GM12892 (cell line): ENCODE results near the gene SLC41A3.
A peak's percentile ranks its signal among the peaks of the same experiment; 100 is the strongest.
"Not testable (repeated sequence)": the region's sequence is repeated elsewhere in the genome, so short reads cannot be mapped to it uniquely, and the experiment has no call there.

ENCODE experiments used
- DNase-seq: peaks from one replicate; pipeline ENCODE4 v3.0.0; 2011; ENCODE audit not compliant: insufficient read length
- FAIRE-seq: peaks from 2 replicates; lab custom pipeline; 2011; peaks lifted over from hg19 to GRCh38; lab: Jason Lieb, UNC
- POLR2A ChIP-seq: IDR thresholded peaks from 2 replicates; pipeline ENCODE4 v1.6.1; 2011; ENCODE audit warnings: low read depth, low read length, control low read depth
- POLR2AphosphoS5 ChIP-seq: IDR thresholded peaks from 2 replicates; pipeline ENCODE4 v1.6.1; 2011; ENCODE audit warnings: low read depth, low read length, control low read depth
- TAF1 ChIP-seq: IDR thresholded peaks from 2 replicates; pipeline ENCODE4 v1.6.1; 2011; ENCODE audit warnings: low read depth, mild to moderate bottlenecking, control low read depth, low read length, borderline replicate concordance

The SLC41A3 gene

GRCh38 chr3:126053949-126054569, 29.9 kb downstream of the SLC41A3 start:
- DNase-seq = no peak

GRCh38 chr3:126053513-126053912, 30.4 kb downstream of the SLC41A3 start:
- FAIRE-seq (no peak), DNase-seq (no peak)
- TF ChIP-seq POLR2A (no peak), TAF1 (no peak)

More at GRCh38 chr3:126053949-126054569, 29.9 kb downstream of the SLC41A3 start:
- no peak for FAIRE-seq
- TF ChIP-seq TAF1 (no peak), POLR2AphosphoS5 (no peak), POLR2A (no peak)

GRCh38 chr3:126052196-126053058, 31.5 kb downstream of the SLC41A3 start:
- DNase-seq = no peak
- FAIRE-seq = peak; percentile 73
- TF ChIP-seq POLR2AphosphoS5 = no peak
- TF ChIP-seq POLR2A = no peak
- TF ChIP-seq TAF1 = no peak

GRCh38 chr3:126051741-126052140, 32.2 kb downstream of the SLC41A3 start:
- no peak for FAIRE-seq
- DNase-seq = no peak
- TF ChIP-seq POLR2A = no peak
- no peak for TF ChIP-seq TAF1
- no peak for TF ChIP-seq POLR2AphosphoS5

GRCh38 chr3:126051234-126051633, 32.7 kb downstream of the SLC41A3 start:
- DNase-seq (no peak), FAIRE-seq (no peak)
- TF ChIP-seq TAF1 = no peak
- no peak for TF ChIP-seq POLR2A
- TF ChIP-seq POLR2AphosphoS5 = no peak

- no peak for TF ChIP-seq TAF1
- no peak for TF ChIP-seq POLR2AphosphoS5
- TF ChIP-seq POLR2A = no peak
- DNase-seq = no peak
- no peak for FAIRE-seq
Observed at GRCh38 chr3:126050626-126051025, 33.3 kb downstream of the SLC41A3 start.

DNA sequence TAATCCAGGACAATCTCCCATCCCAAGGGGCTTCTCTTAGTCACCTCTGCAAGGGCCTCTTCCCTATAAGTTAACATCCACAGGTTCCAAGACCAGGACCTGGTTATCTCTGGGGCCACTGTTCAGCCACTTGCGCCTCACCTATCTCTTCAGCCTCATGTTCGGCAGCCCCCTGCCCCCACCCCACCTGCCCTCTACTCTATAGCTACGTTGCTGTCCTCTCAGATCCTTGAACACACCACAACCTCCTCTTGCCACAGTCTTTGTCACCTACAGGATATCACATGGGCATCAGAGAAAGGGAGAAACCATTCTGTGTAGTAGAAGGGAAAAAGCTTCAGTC, 33.9 kb downstream of the SLC41A3 start:
- TF ChIP-seq TAF1 (no peak), POLR2AphosphoS5 (no peak), POLR2A (no peak)
- DNase-seq = no peak
- no peak for FAIRE-seq

DNA sequence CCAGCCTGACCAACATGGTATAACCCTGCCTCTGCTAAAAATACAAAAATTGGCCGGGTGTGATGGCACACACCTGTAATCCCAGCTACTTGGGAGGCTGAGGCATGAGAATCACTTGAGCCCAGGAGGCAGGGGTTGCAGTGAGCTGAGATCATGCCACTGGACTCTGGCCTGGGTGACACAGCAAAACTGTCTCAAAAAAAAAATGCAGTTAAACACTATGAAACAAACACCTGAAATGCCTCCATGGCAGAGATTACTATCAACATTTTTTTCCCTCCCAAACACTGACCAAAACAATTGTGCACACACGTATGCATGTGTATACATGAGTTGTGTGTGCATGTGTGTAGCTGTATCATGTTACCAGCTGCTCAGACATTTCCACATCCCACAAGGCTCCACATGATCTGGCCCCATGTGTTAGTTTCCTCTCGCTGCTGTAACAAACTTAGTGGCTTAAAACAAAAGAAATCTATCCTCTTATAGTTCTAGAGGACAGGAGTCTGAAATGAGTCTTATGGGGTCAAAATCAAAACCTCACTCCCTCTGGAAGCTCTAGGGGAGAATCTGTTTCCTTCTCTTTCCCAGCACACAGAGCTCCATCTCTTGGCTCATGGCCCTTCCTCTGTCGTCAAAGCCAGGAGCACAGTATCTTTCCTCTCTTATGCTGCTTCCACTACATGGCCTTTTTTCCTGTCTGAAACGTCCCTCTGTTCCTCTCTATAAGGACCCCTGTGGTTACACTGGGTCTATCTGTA, 34.5 kb downstream of the SLC41A3 start:
- DNase-seq (no peak), FAIRE-seq (no peak)
- TF ChIP-seq POLR2A (no peak), TAF1 (no peak), POLR2AphosphoS5 (no peak)

- DNase-seq (no peak), FAIRE-seq (no peak)
- TF ChIP-seq TAF1 (no peak), POLR2AphosphoS5 (no peak), POLR2A (no peak)
Observed at GRCh38 chr3:126040386-126040785, 43.5 kb downstream of the SLC41A3 start.

GRCh38 chr3:126039870-126040269, 44.1 kb downstream of the SLC41A3 start:
- TF ChIP-seq POLR2AphosphoS5 = no peak
- TF ChIP-seq POLR2A = no peak
- no peak for TF ChIP-seq TAF1
- DNase-seq (no peak), FAIRE-seq (no peak)

DNA sequence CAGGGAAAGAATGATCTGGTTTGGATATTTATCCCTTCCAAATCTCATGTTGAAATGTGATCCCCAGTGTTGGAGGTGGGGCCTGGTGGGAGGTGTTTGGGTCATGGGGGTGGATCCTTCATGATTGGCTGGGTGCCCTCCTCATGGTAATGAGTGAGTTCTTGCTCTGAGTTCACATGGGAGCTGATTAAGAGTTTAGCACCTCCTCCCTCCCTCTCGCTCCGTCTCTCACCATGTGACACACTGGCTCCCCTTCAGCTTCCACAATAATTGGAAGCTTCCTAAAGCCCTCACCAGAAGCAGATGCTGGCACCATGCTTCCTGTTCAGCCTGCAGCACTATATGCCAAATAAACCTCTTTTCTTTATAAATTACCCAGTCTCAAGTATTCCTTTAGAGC, 45.1 kb downstream of the SLC41A3 start:
- DNase-seq, FAIRE-seq: not testable (repeated sequence)

DNA sequence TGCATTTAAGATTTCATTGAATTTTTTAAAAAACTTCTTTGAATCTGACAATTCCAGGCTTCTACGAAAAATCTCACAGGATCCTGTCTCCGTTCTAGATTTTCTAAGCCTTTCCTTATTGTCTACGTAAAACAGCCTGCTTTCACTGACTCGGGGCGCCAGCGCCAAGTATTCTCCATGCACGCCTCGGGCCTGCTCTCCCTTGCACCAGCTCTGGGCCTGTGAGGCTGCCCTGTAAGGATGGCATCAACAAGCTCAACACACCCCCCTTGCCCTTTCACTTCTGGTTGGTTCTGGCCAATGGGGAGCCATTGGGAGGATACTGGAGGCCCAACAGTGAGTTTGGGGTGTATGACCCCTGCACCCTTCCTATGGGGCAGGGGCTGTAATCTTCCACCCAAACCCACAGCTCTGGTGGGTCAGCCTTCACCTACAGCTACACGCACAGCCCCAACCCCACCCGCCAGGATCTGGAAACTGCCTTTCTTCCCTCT, 47.8 kb downstream of the SLC41A3 start:
- no peak for TF ChIP-seq POLR2AphosphoS5
- no peak for TF ChIP-seq TAF1
- no peak for TF ChIP-seq POLR2A
- DNase-seq (no peak), FAIRE-seq (no peak)
